Right atrium auricular region (tissue), 2 donors: ENCODE measurements around the gene CXCL14. TPM values are rescaled to one million over a fixed set of nuclear protein-coding genes. Genes with fewer than 3 reads are reported as not detected.

Experiments
- DNase-seq: peaks from one replicate; pipeline ENCODE4 v3.0.0-alpha.2; 2019; ENCODE audit warnings: low spot score
- H3K27ac ChIP-seq, 2 donors: fragments of 200-600 bp; sonication (generic); 1 replicate in 1 of 2; 2 replicates in 1 of 2; pipeline ENCODE4 v1.5.1; 2016 to 2019
- H3K27me3 ChIP-seq, 2 donors: fragments of 200-600 bp; sonication (generic); one replicate each; pipeline versions ENCODE4 v1.5.1 to v1.6.0; 2017 to 2019
- H3K36me3 ChIP-seq: fragments of 200-600 bp; sonication (generic); one replicate; pipeline ENCODE4 v1.5.1; 2016
- H3K4me1 ChIP-seq, 2 donors: fragments of 200-600 bp; sonication (generic); one replicate each; pipeline versions ENCODE4 v1.5.1 to v1.6.0; 2017 to 2019
- H3K4me3 ChIP-seq, 2 donors: fragments of 200-600 bp; sonication (generic); 1 replicate in 1 of 2; 2 replicates in 1 of 2; pipeline ENCODE4 v1.5.1; 2017 to 2019; ENCODE audit warnings: mild to moderate bottlenecking in 1 of 2, moderate library complexity in 1 of 2
- H3K9me3 ChIP-seq, 2 donors: fragments of 200-600 bp; sonication (generic); one replicate each; pipeline ENCODE4 v1.5.1; 2019
- CTCF ChIP-seq, 2 donors: fragments of 200-600 bp; sonication (generic); IDR thresholded peaks; one replicate each; pipeline ENCODE4 v1.5.1; 2019; ENCODE audit warnings: antibody characterized with exemption in 2 of 2
- total RNA-seq, 2 donors: library from RNA; depleted of rRNA; stranded (reverse); fragments of >200 nt; gene quantifications; one replicate each; pipeline ENCODE4 v1.1.0, GENCODE V29; 2016

CXCL14 gene
- total RNA-seq, 2 donors from 2014 or later = 0.33 to 3.1 TPM

- peak in 1 of 2 donors; percentile 26 for TF ChIP-seq CTCF (IDR thresholded peaks at IDR 0.05)
- Histone ChIP-seq H3K27me3 (no peaks in the 10 kb centered on the region), H3K27ac (no peak overlapping the region), H3K9me3 (no peaks in the 10 kb centered on the region), H3K4me3 (no peak overlapping the region), H3K4me1 (no peaks in the 10 kb centered on the region), H3K36me3 (no peaks in the 10 kb centered on the region)
- DNase-seq = no peak
These were observed 24.9 kb downstream of the CXCL14 start for GRCh38 chr5:135553688-135554462.

DNA sequence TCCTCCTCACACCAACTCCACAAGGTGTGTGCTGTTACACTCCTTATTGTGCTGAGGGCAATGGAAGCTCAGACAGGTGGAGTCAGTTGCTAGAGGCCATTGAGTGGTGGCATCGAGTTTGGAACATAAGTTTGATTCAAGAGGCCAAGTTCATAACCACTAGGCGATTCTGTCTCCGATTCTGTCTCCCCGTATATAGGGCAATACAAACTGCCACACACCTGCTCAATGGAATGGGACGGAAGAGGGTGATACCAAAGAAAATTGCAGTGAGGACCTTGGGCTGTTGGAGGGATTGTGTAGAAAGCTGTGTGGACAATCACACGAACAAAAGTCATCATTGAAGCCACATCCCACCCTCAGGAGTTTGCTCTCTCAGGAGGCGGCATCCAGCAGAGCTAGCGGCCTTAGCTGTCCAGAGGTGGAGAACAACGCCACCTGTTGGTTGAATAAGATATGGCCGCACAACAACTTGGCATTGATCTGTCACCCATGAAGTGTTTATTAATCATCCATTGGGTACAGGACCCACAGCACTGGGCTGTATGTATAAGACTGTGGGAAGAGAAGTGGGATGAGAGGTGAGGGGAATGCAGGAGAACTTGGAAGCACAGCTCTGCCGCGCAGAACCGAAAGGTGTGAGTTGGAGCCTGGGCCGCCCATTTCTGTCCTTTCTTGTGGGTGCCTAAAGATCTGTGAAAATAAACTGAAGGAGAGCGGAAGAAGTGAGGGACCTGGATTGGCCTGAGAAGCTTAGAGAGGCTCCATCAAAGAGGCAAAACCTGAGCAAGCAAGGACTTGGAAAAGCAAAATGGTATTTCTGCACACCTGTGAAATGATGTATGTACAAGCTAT is 27.0 kb downstream of the CXCL14 start:
- no peaks in the 10 kb centered on the region for H3K4me1 ChIP-seq
- DNase-seq = peak; percentile 67
- H3K27ac ChIP-seq = no peak overlapping the region
- no peaks in the 10 kb centered on the region for H3K36me3 ChIP-seq
- no peaks in the 10 kb centered on the region for H3K27me3 ChIP-seq
- peak; percentile 72 to 88 for TF ChIP-seq CTCF (IDR thresholded peaks at IDR 0.05)
- H3K9me3 ChIP-seq = no peaks in the 10 kb centered on the region
- no peak overlapping the region for H3K4me3 ChIP-seq

DNA sequence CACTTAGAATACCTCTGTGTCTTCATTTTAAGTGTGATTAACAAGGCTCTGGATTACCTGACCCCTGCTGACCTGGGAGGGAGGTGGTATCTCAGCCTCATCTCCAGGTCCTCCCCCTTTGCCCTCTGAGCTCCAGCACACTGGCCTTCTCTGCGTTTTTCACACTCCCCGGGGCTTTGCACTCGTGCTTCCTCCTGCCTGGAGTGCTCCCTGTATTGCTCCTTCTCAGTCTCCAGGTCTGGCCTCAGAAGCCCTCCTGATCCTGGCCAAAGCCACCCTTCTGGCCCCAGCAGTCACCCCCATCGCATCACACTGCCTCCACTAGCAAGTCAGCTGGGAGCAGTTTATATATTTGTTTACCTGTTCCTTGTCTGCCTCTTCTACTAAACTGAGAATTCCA is 29.4 kb downstream of the CXCL14 start:
- no peak for DNase-seq
- peaks cover 0 to 3% of the 10 kb centered on the region in 2 donors for H3K4me1 ChIP-seq
- H3K27me3 ChIP-seq = no peaks in the 10 kb centered on the region
- H3K4me3 ChIP-seq = no peak overlapping the region
- no peak for TF ChIP-seq CTCF (IDR thresholded peaks at IDR 0.05)
- no peaks in the 10 kb centered on the region for H3K9me3 ChIP-seq
- no peaks in the 10 kb centered on the region for H3K36me3 ChIP-seq
- H3K27ac ChIP-seq = no peak overlapping the region

DNA sequence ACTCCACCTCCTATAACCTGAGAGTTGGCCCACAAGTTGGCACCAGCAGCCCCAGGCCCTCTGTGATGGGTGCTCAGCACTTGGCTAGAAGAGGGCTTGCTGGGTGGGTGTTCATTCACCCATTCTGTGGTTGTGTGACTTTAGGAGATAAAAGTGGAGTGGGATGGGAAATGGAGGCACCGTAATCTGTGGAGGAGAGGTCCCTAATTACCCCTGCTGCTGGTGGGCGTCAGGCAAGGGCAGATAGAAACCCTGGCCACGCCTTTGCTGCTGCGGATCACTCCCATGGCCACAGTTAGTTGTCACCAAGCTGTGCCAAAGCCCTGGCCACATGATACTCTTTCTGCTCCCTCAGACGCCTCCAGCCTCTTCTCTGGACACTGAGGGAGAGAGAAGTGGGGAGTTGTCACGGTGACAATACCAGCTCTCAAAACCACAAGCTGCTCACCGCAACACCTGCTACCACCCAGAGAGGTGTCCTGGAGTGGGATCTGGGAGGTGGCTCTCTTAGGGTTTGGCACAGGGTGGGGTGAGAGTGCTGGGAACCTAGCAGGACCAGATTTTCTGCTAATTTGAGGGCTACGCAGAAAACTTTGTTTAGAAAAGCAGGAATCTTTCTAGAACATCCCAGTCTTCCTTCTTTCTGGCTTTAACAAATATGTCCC is 31.1 kb downstream of the CXCL14 start:
- peaks cover 0 to 15% of the 10 kb centered on the region in 2 donors for H3K4me1 ChIP-seq
- H3K9me3 ChIP-seq = no peaks in the 10 kb centered on the region
- H3K36me3 ChIP-seq = no peaks in the 10 kb centered on the region
- H3K27me3 ChIP-seq = peaks cover 0 to 6% of the 10 kb centered on the region in 2 donors
- no peak overlapping the region for H3K27ac ChIP-seq
- TF ChIP-seq CTCF (IDR thresholded peaks at IDR 0.05) = no peak
- DNase-seq = no peak
- no peak overlapping the region for H3K4me3 ChIP-seq

- no peaks in the 10 kb centered on the region for H3K9me3 ChIP-seq
- TF ChIP-seq CTCF (IDR thresholded peaks at IDR 0.05) = no peak
- no peak for DNase-seq
- peaks cover 0 to 6% of the 10 kb centered on the region in 2 donors for H3K27me3 ChIP-seq
- H3K36me3 ChIP-seq = no peaks in the 10 kb centered on the region
- H3K27ac ChIP-seq = no peak overlapping the region
- H3K4me3 ChIP-seq = no peak overlapping the region
- peaks cover 0 to 15% of the 10 kb centered on the region in 2 donors for H3K4me1 ChIP-seq
These were observed 31.9 kb downstream of the CXCL14 start for GRCh38 chr5:135546912-135547311.
